Measurements from ENCODE around the gene PRR23E. TPM values are rescaled to one million over a fixed set of nuclear protein-coding genes. Genes with fewer than 3 reads are reported as not detected.

The PRR23E gene
- polyA plus RNA-seq, 1 donor from 2014 or later, result not detected

GRCh38 chr3:127182431-127182830, 10.5 kb upstream of the PRR23E start:
- H3K79me2 ChIP-seq (replicated peaks; ENCODE audit: insufficient read depth, low read length), result no peaks in the 10 kb centered on the region
- no peaks in the 10 kb centered on the region for H3F3A ChIP-seq (ENCODE audit: insufficient read depth, low read length, poor library complexity, severe bottlenecking)
- TF ChIP-seq RAD21 (conservative IDR thresholded peaks at IDR 0.05), result no peak
- no peak for TF ChIP-seq REST (IDR thresholded peaks at IDR 0.05; ENCODE audit: borderline replicate concordance)
- TF ChIP-seq MXI1 (conservative IDR thresholded peaks at IDR 0.05; ENCODE audit: poor library complexity, severe bottlenecking), result no peak
- TF ChIP-seq SMC3 (conservative IDR thresholded peaks at IDR 0.05; ENCODE audit: poor library complexity), result no peak
- TF ChIP-seq EP300 (conservative IDR thresholded peaks at IDR 0.05; ENCODE audit: poor library complexity, severe bottlenecking), result no peak
- TF ChIP-seq TAF1 (IDR thresholded peaks at IDR 0.05; ENCODE audit: low read depth), result no peak
- no peak for TF ChIP-seq CTCF (IDR thresholded peaks at IDR 0.05; ENCODE audit: poor library complexity, severe bottlenecking)
- no peak for TF ChIP-seq POLR2AphosphoS5 (IDR thresholded peaks at IDR 0.05)
- no peak overlapping the region for H2AFZ ChIP-seq (ENCODE audit: low read depth, low read length)
- H3K9ac ChIP-seq (ENCODE audit: low read length), result no peak overlapping the region
- H3K27ac ChIP-seq (ENCODE audit: low read length), result no peak overlapping the region
- no peaks in the 10 kb centered on the region for H4K20me1 ChIP-seq (ENCODE audit: insufficient read depth)
- H3K9me3 ChIP-seq (ENCODE audit: low read length), result no peaks in the 10 kb centered on the region
- no peaks in the 10 kb centered on the region for H3K36me3 ChIP-seq (ENCODE audit: insufficient read depth, low read length)
- no peak overlapping the region for H3K4me2 ChIP-seq (ENCODE audit: low read length)
- no peaks in the 10 kb centered on the region for H3K9me2 ChIP-seq (ENCODE audit: insufficient read depth, low read length)
- H3K27me3 ChIP-seq (ENCODE audit: insufficient read depth, low read depth, low read length), result no peaks in the 10 kb centered on the region
- H3K4me3 ChIP-seq (ENCODE audit: low read length), result no peak overlapping the region

- no peak for TF ChIP-seq CTCF (IDR thresholded peaks at IDR 0.05; ENCODE audit: poor library complexity, severe bottlenecking)
- no peak for TF ChIP-seq REST (IDR thresholded peaks at IDR 0.05; ENCODE audit: borderline replicate concordance)
- no peak for TF ChIP-seq TAF1 (IDR thresholded peaks at IDR 0.05; ENCODE audit: low read depth)
- TF ChIP-seq RAD21 (conservative IDR thresholded peaks at IDR 0.05), result no peak
- TF ChIP-seq SMC3 (conservative IDR thresholded peaks at IDR 0.05; ENCODE audit: poor library complexity), result no peak
- H3F3A ChIP-seq (ENCODE audit: insufficient read depth, low read length, poor library complexity, severe bottlenecking), result no peaks in the 10 kb centered on the region
- H4K20me1 ChIP-seq (ENCODE audit: insufficient read depth), result no peaks in the 10 kb centered on the region
- no peaks in the 10 kb centered on the region for H3K9me2 ChIP-seq (ENCODE audit: insufficient read depth, low read length)
- no peak overlapping the region for H2AFZ ChIP-seq (ENCODE audit: low read depth, low read length)
- H3K4me2 ChIP-seq (ENCODE audit: low read length), result no peak overlapping the region
- H3K79me2 ChIP-seq (replicated peaks; ENCODE audit: insufficient read depth, low read length), result no peaks in the 10 kb centered on the region
- H3K9me3 ChIP-seq (ENCODE audit: low read length), result no peaks in the 10 kb centered on the region
- H3K4me3 ChIP-seq (ENCODE audit: low read length), result no peak overlapping the region
- no peaks in the 10 kb centered on the region for H3K27me3 ChIP-seq (ENCODE audit: insufficient read depth, low read depth, low read length)
- no peaks in the 10 kb centered on the region for H3K36me3 ChIP-seq (ENCODE audit: insufficient read depth, low read length)
- no peak overlapping the region for H3K9ac ChIP-seq (ENCODE audit: low read length)
- H3K27ac ChIP-seq (ENCODE audit: low read length), result no peak overlapping the region
Measured at GRCh38 chr3:127182848-127183714, 9.8 kb upstream of the PRR23E start.
